WTC11 (cell line): ENCODE results near the gene MOB3B. TPM values are rescaled to one million over a fixed set of nuclear protein-coding genes. Genes with fewer than 3 reads are reported as not detected.
"Not testable (repeated sequence)": the region's sequence is repeated elsewhere in the genome, so short reads cannot be mapped to it uniquely, and the experiment has no call there.

ENCODE experiments used
- ATAC-seq: fragments of 200-7000 bp; cut with Tn5 transposase; 2 replicates; pipeline ENCODE4 v1.10.0; 2021; ENCODE audit warnings: mild to moderate bottlenecking, moderate library complexity
- CTCF ChIA-PET: fragments of 300-600 bp; sonication (Branson Sonifier 250); formaldehyde crosslinking; loops from one replicate; lab custom pipeline; 2021; ENCODE audit warnings: antibody characterized with exemption; lab: Charles Lee
- POLR2A ChIA-PET: fragments of 350-600 bp; sonication (Branson Sonifier 250); formaldehyde crosslinking; loops from one replicate; lab custom pipeline; 2021; ENCODE audit warnings: antibody characterized with exemption; lab: Charles Lee
- DNase-seq: peaks from one replicate; pipeline ENCODE4 v3.0.0; 2021; ENCODE audit warnings: low spot score
- H3K27ac Mint-ChIP-seq: 2 replicates; pipeline ENCODE4 v1.8.0; 2021; ENCODE audit warnings: mixed read lengths
- H3K27me3 Mint-ChIP-seq: 2 replicates; pipeline ENCODE4 v1.8.0; 2021; ENCODE audit warnings: low read depth, mild to moderate bottlenecking, moderate library complexity, mixed read lengths
- H3K36me3 Mint-ChIP-seq: 2 replicates; pipeline ENCODE4 v1.8.0; 2021; ENCODE audit warnings: mixed read lengths
- H3K4me1 Mint-ChIP-seq: 2 replicates; pipeline ENCODE4 v1.8.0; 2022; ENCODE audit warnings: mixed read lengths
- H3K4me3 Mint-ChIP-seq: 2 replicates; pipeline ENCODE4 v1.8.0; 2021; ENCODE audit warnings: mild to moderate bottlenecking, moderate library complexity, mixed read lengths
- H3K9me3 Mint-ChIP-seq: 2 replicates; pipeline ENCODE4 v1.8.0; 2021; ENCODE audit warnings: mixed read lengths
- ELF4 ChIP-seq: sonication (generic); formaldehyde crosslinking; IDR thresholded peaks from 2 replicates; pipeline ENCODE4 v1.8.1; 2022; ENCODE audit warnings: low read depth, mild to moderate bottlenecking, moderate library complexity, missing genetic modification reagents
- ETV6 ChIP-seq: sonication (generic); formaldehyde crosslinking; IDR thresholded peaks from 2 replicates; pipeline ENCODE4 v1.8.1; 2022; ENCODE audit warnings: mild to moderate bottlenecking, missing genetic modification reagents
- FOXJ3 ChIP-seq: sonication (generic); formaldehyde crosslinking; IDR thresholded peaks from 2 replicates; pipeline ENCODE4 v1.9.0; 2021; ENCODE audit warnings: missing genetic modification reagents, mild to moderate bottlenecking, borderline replicate concordance
- GRHL2 ChIP-seq: fragments of 250-450 bp; sonication (Bioruptor Pico); IDR thresholded peaks from 2 replicates; pipeline ENCODE4 v1.8.0; 2022; ENCODE audit warnings: mild to moderate bottlenecking, moderate library complexity; ENCODE audit not compliant: insufficient replicate concordance, severe bottlenecking
- KAT7 ChIP-seq: sonication (generic); formaldehyde crosslinking; IDR thresholded peaks from 2 replicates; pipeline ENCODE4 v1.8.1; 2023; ENCODE audit warnings: missing genetic modification reagents, mild to moderate bottlenecking, borderline replicate concordance
- NFATC4 ChIP-seq: fragments of 250-450 bp; sonication (Bioruptor Pico); IDR thresholded peaks from 2 replicates; pipeline ENCODE4 v1.9.0; 2021; ENCODE audit warnings: mild to moderate bottlenecking
- TEAD1 ChIP-seq: sonication (generic); formaldehyde crosslinking; IDR thresholded peaks from 2 replicates; pipeline ENCODE4 v1.8.0; 2022; ENCODE audit warnings: mild to moderate bottlenecking, missing genetic modification reagents
- TP53 ChIP-seq: sonication (generic); formaldehyde crosslinking; IDR thresholded peaks from 2 replicates; pipeline ENCODE4 v1.8.1; 2023; ENCODE audit warnings: mild to moderate bottlenecking, missing genetic modification reagents
- ZNF317 ChIP-seq: sonication (generic); formaldehyde crosslinking; IDR thresholded peaks from 2 replicates; pipeline ENCODE4 v1.8.1; 2023; ENCODE audit warnings: low read depth, mild to moderate bottlenecking, moderate library complexity, missing genetic modification reagents, borderline replicate concordance
- ZNF416 ChIP-seq: fragments of 250-450 bp; sonication (Bioruptor Pico); IDR thresholded peaks from 2 replicates; pipeline ENCODE4 v1.9.0; 2021; ENCODE audit warnings: mild to moderate bottlenecking, inconsistent platforms
- total RNA-seq: library from RNA; stranded (reverse); gene quantifications from 3 replicates; pipeline ENCODE4 v1.2.3, GENCODE V29; 2021
- TF ChIP-seq, protein P1 (sequence below): fragments of 250-450 bp; sonication (Bioruptor Pico); conservative IDR thresholded peaks from 2 replicates; pipeline ENCODE4 v1.9.0; 2021; ENCODE audit warnings: mild to moderate bottlenecking
- TF ChIP-seq, protein P2 (sequence below): fragments of 250-450 bp; sonication (Bioruptor Pico); IDR thresholded peaks from 2 replicates; pipeline ENCODE4 v2.1.2; 2022; ENCODE audit warnings: mild to moderate bottlenecking, moderate library complexity
- TF ChIP-seq, protein P3 (sequence below): sonication (generic); formaldehyde crosslinking; IDR thresholded peaks from 2 replicates; pipeline ENCODE4 v1.8.0; 2022; ENCODE audit warnings: mild to moderate bottlenecking, missing genetic modification reagents
- TF ChIP-seq, protein P4 (sequence below): sonication (generic); formaldehyde crosslinking; IDR thresholded peaks from 2 replicates; pipeline ENCODE4 v1.8.0; 2022; ENCODE audit warnings: missing genetic modification reagents
- TF ChIP-seq, protein P5 (sequence below): sonication (generic); formaldehyde crosslinking; IDR thresholded peaks from 2 replicates; pipeline ENCODE4 v1.8.1; 2022; ENCODE audit warnings: missing genetic modification reagents, borderline replicate concordance
- TF ChIP-seq, protein P6 (sequence below): fragments of 250-450 bp; sonication (Bioruptor Pico); IDR thresholded peaks from 2 replicates; pipeline ENCODE4 v1.9.0; 2021; ENCODE audit warnings: mild to moderate bottlenecking

Gene MOB3B
- total RNA-seq, 1 experiment from 2014 or later, result 25.1 TPM

DNA sequence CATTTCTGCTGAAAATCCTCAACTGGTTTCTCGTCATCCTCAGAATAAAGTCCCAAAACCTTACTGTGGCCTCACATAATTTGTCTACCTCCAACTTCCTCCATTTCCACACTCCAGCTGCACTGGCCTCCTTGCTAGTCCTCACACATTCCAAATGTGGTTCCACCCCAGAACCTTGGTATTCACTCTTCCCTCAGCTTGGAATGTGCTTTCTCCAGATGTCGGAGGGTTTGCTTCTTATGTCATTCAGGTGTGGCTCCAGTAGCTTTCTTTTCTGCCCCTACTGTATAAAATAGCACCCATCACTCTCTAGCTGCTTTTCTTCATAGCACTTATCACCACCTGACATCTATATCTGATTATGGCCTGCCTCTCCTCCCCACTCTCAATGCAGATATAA lies 108.0 kb downstream of the MOB3B start:
- peaks cover 3% of the 10 kb centered on the region; the same call in 1 of the 2 replicates for H3K9me3 Mint-ChIP-seq
- ATAC-seq, result peak; percentile 55
- peaks cover 60% of the 10 kb centered on the region for H3K4me1 Mint-ChIP-seq
- peaks cover 4% of the 10 kb centered on the region for H3K36me3 Mint-ChIP-seq
- TF ChIP-seq TEAD1, result no peak
- TF ChIP-seq, protein P1, sequence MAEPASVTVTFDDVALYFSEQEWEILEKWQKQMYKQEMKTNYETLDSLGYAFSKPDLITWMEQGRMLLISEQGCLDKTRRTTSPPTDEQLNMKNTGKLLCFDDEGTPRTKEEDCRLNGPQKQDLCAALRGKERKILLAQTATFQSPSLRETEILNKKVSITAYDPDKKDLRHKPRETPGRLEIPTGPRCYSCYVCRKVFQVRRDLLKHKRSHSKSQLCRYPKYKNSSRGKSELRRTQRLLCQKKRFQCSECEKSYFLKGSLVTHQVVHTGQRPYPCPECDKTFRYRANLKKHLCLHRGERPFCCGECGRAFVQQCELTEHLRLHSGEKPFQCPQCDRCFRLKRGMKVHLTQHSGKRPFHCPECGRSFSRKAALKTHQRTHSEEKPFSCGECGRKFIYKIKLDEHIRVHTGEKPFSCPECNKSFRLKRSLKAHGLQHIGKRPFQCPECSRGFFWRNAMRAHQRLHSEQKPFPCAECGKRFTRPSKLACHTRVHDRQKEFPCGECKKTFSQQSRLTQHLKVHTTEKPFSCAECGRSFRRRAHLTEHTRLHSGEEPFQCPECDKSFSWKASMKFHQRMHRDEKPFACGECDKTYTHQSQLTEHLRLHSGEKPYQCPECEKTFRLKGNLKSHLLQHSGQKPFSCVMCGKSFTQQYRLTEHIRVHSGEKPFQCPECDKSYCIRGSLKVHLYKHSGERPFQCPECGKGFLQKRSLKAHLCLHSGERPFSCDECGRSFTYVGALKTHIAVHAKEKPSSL (CRISPR knock-in tag), result no peak
- no peak for TF ChIP-seq ETV6 (CRISPR knock-in tag)
- TF ChIP-seq NFATC4 (CRISPR knock-in tag), result no peak
- TF ChIP-seq, protein P2, sequence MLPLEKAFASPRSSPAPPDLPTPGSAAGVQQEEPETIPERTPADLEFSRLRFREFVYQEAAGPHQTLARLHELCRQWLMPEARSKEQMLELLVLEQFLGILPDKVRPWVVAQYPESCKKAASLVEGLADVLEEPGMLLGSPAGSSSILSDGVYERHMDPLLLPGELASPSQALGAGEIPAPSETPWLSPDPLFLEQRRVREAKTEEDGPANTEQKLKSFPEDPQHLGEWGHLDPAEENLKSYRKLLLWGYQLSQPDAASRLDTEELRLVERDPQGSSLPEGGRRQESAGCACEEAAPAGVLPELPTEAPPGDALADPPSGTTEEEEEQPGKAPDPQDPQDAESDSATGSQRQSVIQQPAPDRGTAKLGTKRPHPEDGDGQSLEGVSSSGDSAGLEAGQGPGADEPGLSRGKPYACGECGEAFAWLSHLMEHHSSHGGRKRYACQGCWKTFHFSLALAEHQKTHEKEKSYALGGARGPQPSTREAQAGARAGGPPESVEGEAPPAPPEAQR (CRISPR knock-in tag), result no peak
- no peak for TF ChIP-seq GRHL2 (CRISPR knock-in tag)
- TF ChIP-seq FOXJ3, result no peak
- no peak for TF ChIP-seq TP53 (CRISPR knock-in tag)
- TF ChIP-seq, protein P3, sequence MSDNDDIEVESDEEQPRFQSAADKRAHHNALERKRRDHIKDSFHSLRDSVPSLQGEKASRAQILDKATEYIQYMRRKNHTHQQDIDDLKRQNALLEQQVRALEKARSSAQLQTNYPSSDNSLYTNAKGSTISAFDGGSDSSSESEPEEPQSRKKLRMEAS, result no peak
- no peak for TF ChIP-seq KAT7 (CRISPR knock-in tag)
- TF ChIP-seq, protein P4, sequence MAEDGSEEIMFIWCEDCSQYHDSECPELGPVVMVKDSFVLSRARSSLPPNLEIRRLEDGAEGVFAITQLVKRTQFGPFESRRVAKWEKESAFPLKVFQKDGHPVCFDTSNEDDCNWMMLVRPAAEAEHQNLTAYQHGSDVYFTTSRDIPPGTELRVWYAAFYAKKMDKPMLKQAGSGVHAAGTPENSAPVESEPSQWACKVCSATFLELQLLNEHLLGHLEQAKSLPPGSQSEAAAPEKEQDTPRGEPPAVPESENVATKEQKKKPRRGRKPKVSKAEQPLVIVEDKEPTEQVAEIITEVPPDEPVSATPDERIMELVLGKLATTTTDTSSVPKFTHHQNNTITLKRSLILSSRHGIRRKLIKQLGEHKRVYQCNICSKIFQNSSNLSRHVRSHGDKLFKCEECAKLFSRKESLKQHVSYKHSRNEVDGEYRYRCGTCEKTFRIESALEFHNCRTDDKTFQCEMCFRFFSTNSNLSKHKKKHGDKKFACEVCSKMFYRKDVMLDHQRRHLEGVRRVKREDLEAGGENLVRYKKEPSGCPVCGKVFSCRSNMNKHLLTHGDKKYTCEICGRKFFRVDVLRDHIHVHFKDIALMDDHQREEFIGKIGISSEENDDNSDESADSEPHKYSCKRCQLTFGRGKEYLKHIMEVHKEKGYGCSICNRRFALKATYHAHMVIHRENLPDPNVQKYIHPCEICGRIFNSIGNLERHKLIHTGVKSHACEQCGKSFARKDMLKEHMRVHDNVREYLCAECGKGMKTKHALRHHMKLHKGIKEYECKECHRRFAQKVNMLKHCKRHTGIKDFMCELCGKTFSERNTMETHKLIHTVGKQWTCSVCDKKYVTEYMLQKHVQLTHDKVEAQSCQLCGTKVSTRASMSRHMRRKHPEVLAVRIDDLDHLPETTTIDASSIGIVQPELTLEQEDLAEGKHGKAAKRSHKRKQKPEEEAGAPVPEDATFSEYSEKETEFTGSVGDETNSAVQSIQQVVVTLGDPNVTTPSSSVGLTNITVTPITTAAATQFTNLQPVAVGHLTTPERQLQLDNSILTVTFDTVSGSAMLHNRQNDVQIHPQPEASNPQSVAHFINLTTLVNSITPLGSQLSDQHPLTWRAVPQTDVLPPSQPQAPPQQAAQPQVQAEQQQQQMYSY (CRISPR knock-in tag), result no peak
- TF ChIP-seq, protein P5, sequence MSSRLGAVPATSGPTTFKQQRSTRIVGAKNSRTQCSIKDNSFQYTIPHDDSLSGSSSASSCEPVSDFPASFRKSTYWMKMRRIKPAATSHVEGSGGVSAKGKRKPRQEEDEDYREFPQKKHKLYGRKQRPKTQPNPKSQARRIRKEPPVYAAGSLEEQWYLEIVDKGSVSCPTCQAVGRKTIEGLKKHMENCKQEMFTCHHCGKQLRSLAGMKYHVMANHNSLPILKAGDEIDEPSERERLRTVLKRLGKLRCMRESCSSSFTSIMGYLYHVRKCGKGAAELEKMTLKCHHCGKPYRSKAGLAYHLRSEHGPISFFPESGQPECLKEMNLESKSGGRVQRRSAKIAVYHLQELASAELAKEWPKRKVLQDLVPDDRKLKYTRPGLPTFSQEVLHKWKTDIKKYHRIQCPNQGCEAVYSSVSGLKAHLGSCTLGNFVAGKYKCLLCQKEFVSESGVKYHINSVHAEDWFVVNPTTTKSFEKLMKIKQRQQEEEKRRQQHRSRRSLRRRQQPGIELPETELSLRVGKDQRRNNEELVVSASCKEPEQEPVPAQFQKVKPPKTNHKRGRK (CRISPR knock-in tag), result no peak
- no peak for TF ChIP-seq ZNF317 (CRISPR knock-in tag)
- TF ChIP-seq ELF4 (CRISPR knock-in tag), result no peak
- TF ChIP-seq, protein P6, sequence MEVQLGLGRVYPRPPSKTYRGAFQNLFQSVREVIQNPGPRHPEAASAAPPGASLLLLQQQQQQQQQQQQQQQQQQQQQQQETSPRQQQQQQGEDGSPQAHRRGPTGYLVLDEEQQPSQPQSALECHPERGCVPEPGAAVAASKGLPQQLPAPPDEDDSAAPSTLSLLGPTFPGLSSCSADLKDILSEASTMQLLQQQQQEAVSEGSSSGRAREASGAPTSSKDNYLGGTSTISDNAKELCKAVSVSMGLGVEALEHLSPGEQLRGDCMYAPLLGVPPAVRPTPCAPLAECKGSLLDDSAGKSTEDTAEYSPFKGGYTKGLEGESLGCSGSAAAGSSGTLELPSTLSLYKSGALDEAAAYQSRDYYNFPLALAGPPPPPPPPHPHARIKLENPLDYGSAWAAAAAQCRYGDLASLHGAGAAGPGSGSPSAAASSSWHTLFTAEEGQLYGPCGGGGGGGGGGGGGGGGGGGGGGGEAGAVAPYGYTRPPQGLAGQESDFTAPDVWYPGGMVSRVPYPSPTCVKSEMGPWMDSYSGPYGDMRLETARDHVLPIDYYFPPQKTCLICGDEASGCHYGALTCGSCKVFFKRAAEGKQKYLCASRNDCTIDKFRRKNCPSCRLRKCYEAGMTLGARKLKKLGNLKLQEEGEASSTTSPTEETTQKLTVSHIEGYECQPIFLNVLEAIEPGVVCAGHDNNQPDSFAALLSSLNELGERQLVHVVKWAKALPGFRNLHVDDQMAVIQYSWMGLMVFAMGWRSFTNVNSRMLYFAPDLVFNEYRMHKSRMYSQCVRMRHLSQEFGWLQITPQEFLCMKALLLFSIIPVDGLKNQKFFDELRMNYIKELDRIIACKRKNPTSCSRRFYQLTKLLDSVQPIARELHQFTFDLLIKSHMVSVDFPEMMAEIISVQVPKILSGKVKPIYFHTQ (CRISPR knock-in tag), result no peak
- no peak for TF ChIP-seq ZNF416
- TF ChIP-seq, all 79 proteins: peak for 0
- POLR2A ChIA-PET, result interaction anchor here (0.6 kb wide), 1 partner anchor 9 kb away, joined by 4 read pairs; no protein-coding TSS in a partner anchor
- H3K4me3 Mint-ChIP-seq, result no peak overlapping the region
- DNase-seq, result no peak
- CTCF ChIA-PET, result no interaction called here
- peak overlapping the region; percentile 30 for H3K27ac Mint-ChIP-seq
- H3K27me3 Mint-ChIP-seq, result no peaks in the 10 kb centered on the region

DNA sequence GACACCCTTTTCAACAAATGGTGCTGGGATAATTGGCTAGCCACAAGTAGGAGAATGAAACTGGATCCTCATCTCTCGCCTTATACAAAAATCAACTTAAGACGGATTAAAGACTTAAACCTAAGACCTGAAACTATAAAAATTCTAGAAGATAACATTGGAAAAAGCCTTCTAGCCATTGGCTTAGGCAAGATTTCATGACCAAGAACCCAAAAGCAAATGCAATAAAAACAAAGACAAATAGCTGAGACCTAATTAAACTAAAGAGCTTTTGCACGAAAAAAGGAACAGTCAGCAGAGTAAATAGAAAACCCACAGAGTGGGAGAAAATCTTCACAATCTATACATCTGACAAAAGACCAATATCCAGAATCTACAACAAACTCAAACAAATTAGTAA lies 110.1 kb downstream of the MOB3B start:
- DNase-seq, H3K27me3 Mint-ChIP-seq, ATAC-seq, H3K36me3 Mint-ChIP-seq, CTCF ChIA-PET, H3K27ac Mint-ChIP-seq, H3K9me3 Mint-ChIP-seq, POLR2A ChIA-PET, H3K4me3 Mint-ChIP-seq: not testable (repeated sequence)
- peaks cover 49% of the 10 kb centered on the region for H3K4me1 Mint-ChIP-seq
